ENCODE data around the gene EFNB1.

Gene EFNB1

DNA sequence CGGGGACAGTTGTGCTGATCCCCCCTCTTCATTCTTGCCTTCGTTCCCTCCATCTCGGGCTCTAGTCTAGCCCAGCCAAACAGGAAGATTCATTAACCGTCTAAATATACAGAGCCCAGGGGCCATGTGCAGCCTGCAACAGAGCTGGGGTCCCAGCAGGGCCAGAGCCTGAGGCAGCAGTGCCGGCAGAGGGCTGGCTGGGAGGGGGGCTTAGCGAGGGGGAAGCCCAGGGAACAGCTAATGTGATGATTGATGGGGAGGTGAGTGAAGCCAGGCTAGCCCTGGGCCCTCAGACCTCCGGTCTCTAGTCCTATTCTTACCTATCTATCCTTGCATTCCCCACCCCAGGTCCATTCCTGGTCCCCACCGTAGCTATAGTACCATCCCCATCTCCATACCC is 22.3 kb downstream of the EFNB1 start:
- no peak overlapping the region for H3K14ac ChIP-seq (ENCODE audit: low read length)
- no peak overlapping the region for H2AK5ac ChIP-seq (ENCODE audit: low read length)
- H3K79me2 ChIP-seq (ENCODE audit: control insufficient read depth, insufficient read depth, low read length, poor library complexity): no peaks in the 10 kb centered on the region
- no peaks in the 10 kb centered on the region for H3K36me3 ChIP-seq (ENCODE audit: control insufficient read depth in 1 of 2, insufficient read depth in 2 of 2, low read length in 2 of 2)
- no peak overlapping the region for H2AFZ ChIP-seq (ENCODE audit: insufficient read depth, low read length, poor library complexity)
- no peaks in the 10 kb centered on the region for H3K27me3 ChIP-seq (ENCODE audit: insufficient read depth, low read length)
- H2BK120ac ChIP-seq (ENCODE audit: insufficient read depth, low read length, poor library complexity): no peak overlapping the region
- H3K4ac ChIP-seq (ENCODE audit: low read depth, low read length): no peak overlapping the region
- no peaks in the 10 kb centered on the region for H3K4me1 ChIP-seq (ENCODE audit: control insufficient read depth in 1 of 2, insufficient read depth in 2 of 2, low read length in 2 of 2)
- no peaks in the 10 kb centered on the region for H3K79me1 ChIP-seq (ENCODE audit: low read length)
- no peaks in the 10 kb centered on the region for H3K9me3 ChIP-seq (ENCODE audit: insufficient read depth, low read depth, low read length)
- H3K4me2 ChIP-seq (ENCODE audit: low read length): no peak overlapping the region
- H3K27ac ChIP-seq (ENCODE audit: low read depth, low read length): no peak overlapping the region
- H3K9ac ChIP-seq (ENCODE audit: low read length): no peak overlapping the region
- DNase-seq: no peak
- no peak overlapping the region for H4K8ac ChIP-seq (ENCODE audit: low read depth, low read length)
- H3K4me3 ChIP-seq (ENCODE audit: low read depth, low read length): no peak overlapping the region
- H2BK5ac ChIP-seq (ENCODE audit: low read depth, low read length, poor library complexity): no peak overlapping the region
- H3K18ac ChIP-seq (ENCODE audit: low read length): no peak overlapping the region
- H3K23ac ChIP-seq (ENCODE audit: low read length): no peak overlapping the region
- no peak overlapping the region for H4K91ac ChIP-seq (ENCODE audit: low read depth, low read length)
- no peak overlapping the region for H2BK12ac ChIP-seq (ENCODE audit: low read length)
- WGBS (ENCODE audit: extremely low coverage, insufficient coverage, insufficient read length): no CpG with 5 or more reads among the region's 8 CpGs
- H4K12ac ChIP-seq (ENCODE audit: low read depth, low read length): no peak overlapping the region

DNA sequence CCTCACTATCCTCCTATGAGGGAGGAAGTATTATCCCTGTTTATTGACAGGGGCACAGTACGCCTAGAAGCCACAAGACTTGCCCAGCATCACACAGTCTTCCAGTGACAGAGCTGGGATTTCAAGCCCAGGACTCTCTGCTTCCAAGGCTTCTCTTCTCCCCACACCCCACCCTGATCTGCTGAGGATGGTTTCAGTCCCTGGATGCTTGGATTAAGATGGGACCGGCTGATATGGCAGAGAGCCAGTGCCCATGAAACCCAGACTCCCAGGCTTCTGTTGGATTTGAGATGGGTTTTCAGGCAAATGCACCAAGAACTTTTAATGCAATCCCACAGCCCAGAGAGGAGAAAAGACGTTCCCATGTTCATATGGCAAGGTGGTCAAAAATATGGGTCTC is 23.2 kb downstream of the EFNB1 start:
- no peak overlapping the region for H3K14ac ChIP-seq (ENCODE audit: low read length)
- no peak overlapping the region for H2BK5ac ChIP-seq (ENCODE audit: low read depth, low read length, poor library complexity)
- no CpG with 5 or more reads among the region's 3 CpGs for WGBS (ENCODE audit: extremely low coverage, insufficient coverage, insufficient read length)

DNA sequence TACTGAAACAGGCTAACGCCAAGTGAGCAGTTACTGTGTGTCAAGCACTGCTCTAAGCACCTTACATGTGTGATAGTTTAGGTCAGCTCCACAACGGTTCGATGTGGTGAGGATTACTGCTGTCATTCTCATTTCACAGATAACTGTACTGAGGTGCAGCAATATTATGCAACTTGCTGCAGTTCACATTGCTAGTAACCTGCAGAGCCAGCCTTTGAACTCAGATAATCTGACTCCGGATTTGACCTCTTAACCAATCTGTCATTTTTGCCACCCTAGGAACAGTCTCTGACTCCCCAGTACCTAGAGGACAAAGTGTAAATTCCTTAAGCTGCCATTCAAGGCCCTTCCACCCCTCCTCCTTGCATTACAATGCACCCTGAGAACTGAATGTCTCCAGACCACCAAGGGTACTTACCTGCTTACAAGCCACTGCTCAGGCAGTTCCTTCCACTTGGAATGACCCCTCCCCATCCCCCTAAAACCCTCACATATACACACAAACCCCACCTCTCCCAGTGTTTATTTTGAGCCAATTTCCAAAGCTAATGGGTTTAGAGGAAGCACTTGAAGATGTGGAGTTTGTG is 24.9 kb downstream of the EFNB1 start:
- no peak overlapping the region for H4K8ac ChIP-seq (ENCODE audit: low read depth, low read length)
- no peak for DNase-seq

More for the DNA sequence above, 23.2 kb downstream of the EFNB1 start:
- Histone ChIP-seq H3K18ac (ENCODE audit: low read length) (no peak overlapping the region), H4K91ac (ENCODE audit: low read depth, low read length) (no peak overlapping the region), H3K4me2 (ENCODE audit: low read length) (no peak overlapping the region), H3K4me1 (ENCODE audit: control insufficient read depth in 1 of 2, insufficient read depth in 2 of 2, low read length in 2 of 2) (no peaks in the 10 kb centered on the region), H3K27ac (ENCODE audit: low read depth, low read length) (no peak overlapping the region), H4K8ac (ENCODE audit: low read depth, low read length) (no peak overlapping the region), H2AK5ac (ENCODE audit: low read length) (no peak overlapping the region), H4K12ac (ENCODE audit: low read depth, low read length) (no peak overlapping the region), H3K79me2 (ENCODE audit: control insufficient read depth, insufficient read depth, low read length, poor library complexity) (no peaks in the 10 kb centered on the region), H3K23ac (ENCODE audit: low read length) (no peak overlapping the region), H3K9me3 (ENCODE audit: insufficient read depth, low read depth, low read length) (no peaks in the 10 kb centered on the region), H3K36me3 (ENCODE audit: control insufficient read depth in 1 of 2, insufficient read depth in 2 of 2, low read length in 2 of 2) (no peaks in the 10 kb centered on the region), H3K79me1 (ENCODE audit: low read length) (no peaks in the 10 kb centered on the region), H2BK120ac (ENCODE audit: insufficient read depth, low read length, poor library complexity) (no peak overlapping the region), H2AFZ (ENCODE audit: insufficient read depth, low read length, poor library complexity) (no peak overlapping the region), H3K9ac (ENCODE audit: low read length) (no peak overlapping the region), H3K4me3 (ENCODE audit: low read depth, low read length) (no peak overlapping the region), H3K27me3 (ENCODE audit: insufficient read depth, low read length) (no peaks in the 10 kb centered on the region), H2BK12ac (ENCODE audit: low read length) (no peak overlapping the region), H3K4ac (ENCODE audit: low read depth, low read length) (no peak overlapping the region)
- no peak for DNase-seq

DNA sequence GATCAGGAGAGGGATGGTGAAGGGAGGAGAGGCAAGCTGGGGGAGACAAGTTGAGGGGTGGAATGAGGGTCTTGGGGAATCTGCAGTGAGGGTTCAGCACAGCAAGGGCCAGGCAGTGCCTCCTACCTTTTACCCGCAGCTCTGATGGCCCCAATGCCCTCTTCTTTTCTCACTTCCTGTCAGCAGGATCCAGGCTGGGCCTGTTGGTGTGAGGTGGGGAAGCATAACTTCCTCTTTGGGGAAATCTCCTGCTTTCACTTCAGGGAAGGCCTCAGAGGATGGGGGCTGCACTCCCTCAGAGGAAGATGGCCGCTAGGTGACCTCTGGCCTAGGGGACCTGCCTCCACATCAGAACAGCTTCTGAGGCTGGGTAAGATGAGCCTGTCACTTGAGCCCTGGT is 36.5 kb downstream of the EFNB1 start:
- WGBS (ENCODE audit: extremely low coverage, insufficient coverage, insufficient read length): no CpG with 5 or more reads among the region's 2 CpGs
- no peaks in the 10 kb centered on the region for H3K9me3 ChIP-seq (ENCODE audit: insufficient read depth, low read depth, low read length)
- no peaks in the 10 kb centered on the region for H3K4me1 ChIP-seq (ENCODE audit: control insufficient read depth in 1 of 2, insufficient read depth in 2 of 2, low read length in 2 of 2)
- H3K23ac ChIP-seq (ENCODE audit: low read length): no peak overlapping the region
- H3K79me2 ChIP-seq (ENCODE audit: control insufficient read depth, insufficient read depth, low read length, poor library complexity): no peaks in the 10 kb centered on the region
- no peaks in the 10 kb centered on the region for H3K36me3 ChIP-seq (ENCODE audit: control insufficient read depth in 1 of 2, insufficient read depth in 2 of 2, low read length in 2 of 2)
- no peak overlapping the region for H4K12ac ChIP-seq (ENCODE audit: low read depth, low read length)
- no peak overlapping the region for H2AK5ac ChIP-seq (ENCODE audit: low read length)
- no peak overlapping the region for H3K9ac ChIP-seq (ENCODE audit: low read length)
- H3K27ac ChIP-seq (ENCODE audit: low read depth, low read length): no peak overlapping the region
- no peak for DNase-seq
- H2BK5ac ChIP-seq (ENCODE audit: low read depth, low read length, poor library complexity): no peak overlapping the region
- no peak overlapping the region for H2AFZ ChIP-seq (ENCODE audit: insufficient read depth, low read length, poor library complexity)
- no peak overlapping the region for H4K8ac ChIP-seq (ENCODE audit: low read depth, low read length)
- H3K14ac ChIP-seq (ENCODE audit: low read length): no peak overlapping the region
- H3K27me3 ChIP-seq (ENCODE audit: insufficient read depth, low read length): no peaks in the 10 kb centered on the region
- H3K4ac ChIP-seq (ENCODE audit: low read depth, low read length): no peak overlapping the region
- H3K79me1 ChIP-seq (ENCODE audit: low read length): no peaks in the 10 kb centered on the region
- H3K4me2 ChIP-seq (ENCODE audit: low read length): no peak overlapping the region
- no peak overlapping the region for H2BK12ac ChIP-seq (ENCODE audit: low read length)
- H2BK120ac ChIP-seq (ENCODE audit: insufficient read depth, low read length, poor library complexity): no peak overlapping the region
- H4K91ac ChIP-seq (ENCODE audit: low read depth, low read length): no peak overlapping the region
- no peak overlapping the region for H3K18ac ChIP-seq (ENCODE audit: low read length)
- no peak overlapping the region for H3K4me3 ChIP-seq (ENCODE audit: low read depth, low read length)

More for the DNA sequence above, 24.9 kb downstream of the EFNB1 start:
- H2BK5ac ChIP-seq (ENCODE audit: low read depth, low read length, poor library complexity): no peak overlapping the region
- no peak overlapping the region for H2AK5ac ChIP-seq (ENCODE audit: low read length)
- no peak overlapping the region for H3K27ac ChIP-seq (ENCODE audit: low read depth, low read length)
- H4K12ac ChIP-seq (ENCODE audit: low read depth, low read length): no peak overlapping the region
- no peak overlapping the region for H3K9ac ChIP-seq (ENCODE audit: low read length)
- no peak overlapping the region for H2BK12ac ChIP-seq (ENCODE audit: low read length)
- no peaks in the 10 kb centered on the region for H3K9me3 ChIP-seq (ENCODE audit: insufficient read depth, low read depth, low read length)
- no peak overlapping the region for H3K14ac ChIP-seq (ENCODE audit: low read length)
- H3K23ac ChIP-seq (ENCODE audit: low read length): no peak overlapping the region
- no CpG with 5 or more reads among the region's 4 CpGs for WGBS (ENCODE audit: extremely low coverage, insufficient coverage, insufficient read length)
- H3K79me1 ChIP-seq (ENCODE audit: low read length): no peaks in the 10 kb centered on the region
- H4K91ac ChIP-seq (ENCODE audit: low read depth, low read length): no peak overlapping the region
- H3K4ac ChIP-seq (ENCODE audit: low read depth, low read length): no peak overlapping the region
- H3K36me3 ChIP-seq (ENCODE audit: control insufficient read depth in 1 of 2, insufficient read depth in 2 of 2, low read length in 2 of 2): no peaks in the 10 kb centered on the region
- H3K79me2 ChIP-seq (ENCODE audit: control insufficient read depth, insufficient read depth, low read length, poor library complexity): no peaks in the 10 kb centered on the region
- no peaks in the 10 kb centered on the region for H3K27me3 ChIP-seq (ENCODE audit: insufficient read depth, low read length)
- H3K4me2 ChIP-seq (ENCODE audit: low read length): no peak overlapping the region
- H3K18ac ChIP-seq (ENCODE audit: low read length): no peak overlapping the region
- H3K4me1 ChIP-seq (ENCODE audit: control insufficient read depth in 1 of 2, insufficient read depth in 2 of 2, low read length in 2 of 2): no peaks in the 10 kb centered on the region
- no peak overlapping the region for H2AFZ ChIP-seq (ENCODE audit: insufficient read depth, low read length, poor library complexity)
- no peak overlapping the region for H3K4me3 ChIP-seq (ENCODE audit: low read depth, low read length)
- H2BK120ac ChIP-seq (ENCODE audit: insufficient read depth, low read length, poor library complexity): no peak overlapping the region

Data from trophoblast cell (in vitro differentiated cells and primary cell).